ENCODE data around the gene FAM110D. TPM values are rescaled to one million over a fixed set of nuclear protein-coding genes. Genes with fewer than 3 reads are reported as not detected.

Gene FAM110D
- total RNA-seq, 2 experiments from 2014 or later, result not detected

DNA sequence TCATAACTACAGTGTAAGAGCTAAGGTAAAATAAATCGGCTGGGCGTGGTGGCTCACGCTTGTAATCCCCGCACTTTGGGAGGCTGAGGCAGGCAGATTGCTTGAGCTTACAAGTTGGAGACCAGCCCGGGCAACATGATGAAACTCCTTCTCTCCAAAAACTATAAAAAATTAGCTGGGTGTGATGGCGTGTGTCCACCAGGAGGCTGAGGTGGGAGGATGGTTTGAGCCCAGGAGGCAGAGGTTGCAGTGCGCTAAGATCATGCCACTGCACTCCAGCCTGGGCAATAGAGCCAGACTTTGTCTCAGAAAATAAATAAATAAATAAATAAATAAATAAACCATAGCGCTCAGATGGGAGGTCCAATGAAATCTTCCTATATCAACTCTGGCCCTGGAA, 16.7 kb upstream of the FAM110D start:
- Mint-ChIP-seq H3K27me3 (peaks cover 11% of the 10 kb centered on the region), H3K27ac (no peak overlapping the region), H3K4me3 (no peak overlapping the region), H3K36me3 (no peaks in the 10 kb centered on the region), H3K9me3 (no peaks in the 10 kb centered on the region), H3K4me1 (peaks cover 19% of the 10 kb centered on the region)
- ATAC-seq (ENCODE audit: low read depth), result no peak
- POLR2A ChIA-PET, result interaction anchor here (0.7 kb wide), 2 partner anchors 15 to 237 kb away, joined by 3 read pairs; no protein-coding TSS in a partner anchor
- DNase-seq, result no peak

DNA sequence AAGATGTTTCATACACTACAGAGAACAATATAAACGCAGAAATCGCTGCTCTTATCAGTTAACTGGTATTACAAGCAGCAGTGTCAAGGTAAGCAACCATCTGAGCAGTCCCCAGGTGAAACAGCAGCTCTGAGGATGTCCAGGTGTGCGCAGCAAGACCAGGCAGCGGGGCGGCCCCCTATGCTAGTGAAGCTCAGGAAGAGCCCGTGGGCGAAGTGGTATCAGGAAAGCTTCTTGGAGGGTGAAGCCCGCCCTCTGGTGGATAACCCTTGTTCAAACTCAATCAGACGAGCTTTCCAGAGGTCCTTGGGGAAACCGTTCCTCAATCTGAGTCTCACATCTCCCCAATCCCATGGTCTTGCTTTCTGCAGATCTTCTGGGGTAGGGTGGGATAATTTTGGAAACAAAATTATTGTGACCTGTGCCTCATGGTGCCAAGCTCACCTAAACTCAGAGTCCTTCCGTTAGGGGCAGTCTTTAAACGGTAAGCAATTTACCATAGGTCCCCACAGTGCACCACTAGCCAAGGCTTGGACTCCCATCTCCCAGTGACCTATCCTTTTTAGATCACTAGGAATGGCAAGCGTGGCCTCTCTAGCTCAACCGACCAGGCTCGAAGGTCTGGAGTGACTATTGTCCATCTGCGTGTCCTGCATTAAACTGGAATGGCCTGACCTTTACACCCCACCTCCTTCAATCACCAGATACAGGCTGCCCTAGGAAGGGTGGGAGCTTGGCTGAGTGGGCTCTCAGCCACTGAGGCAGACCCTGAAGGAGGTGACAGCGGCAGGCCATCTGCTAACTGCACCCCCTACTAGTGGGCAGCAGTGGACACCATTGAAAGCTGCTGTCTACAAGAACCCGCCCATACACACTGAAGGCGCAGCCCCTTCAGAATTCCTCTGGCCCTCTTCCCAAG, 13.6 kb upstream of the FAM110D start:
- ATAC-seq (ENCODE audit: low read depth), result peak; percentile 79
- Mint-ChIP-seq H3K36me3 (no peaks in the 10 kb centered on the region), H3K27ac (no peak overlapping the region), H3K4me1 (peaks cover 5% of the 10 kb centered on the region), H3K9me3 (no peaks in the 10 kb centered on the region), H3K4me3 (no peak overlapping the region), H3K27me3 (peaks cover 19% of the 10 kb centered on the region)
- peak; percentile 68 for DNase-seq
- POLR2A ChIA-PET, result interaction anchor here (0.8 to 3.1 kb wide), 9 partner anchors 18 to 90 kb away, joined by 3 to 15 read pairs (median 4); partner anchors contain the start of gene PDIK1L

DNA sequence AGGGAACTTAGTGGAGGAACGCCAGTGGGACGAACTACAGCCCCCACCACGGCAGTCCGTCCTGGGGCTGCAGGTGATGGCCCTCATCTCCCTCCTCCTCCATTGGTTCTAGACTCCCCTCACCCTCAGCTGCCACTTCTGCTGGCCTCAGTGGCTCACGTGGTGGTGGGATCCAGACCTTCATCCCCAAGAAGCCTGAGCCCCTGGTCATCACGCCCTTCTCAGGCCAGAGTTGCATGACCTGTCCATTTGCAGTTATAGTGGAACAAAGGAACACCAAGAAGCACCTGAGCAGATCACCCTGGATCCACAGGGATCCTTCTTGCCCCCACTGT, 13.0 kb upstream of the FAM110D start:
- ATAC-seq (ENCODE audit: low read depth), result no peak
- Mint-ChIP-seq H3K36me3 (no peaks in the 10 kb centered on the region), H3K4me3 (no peak overlapping the region), H3K27me3 (peaks cover 19% of the 10 kb centered on the region), H3K9me3 (no peaks in the 10 kb centered on the region), H3K27ac (no peak overlapping the region), H3K4me1 (peaks cover 5% of the 10 kb centered on the region)
- POLR2A ChIA-PET, result interaction anchor here (0.8 to 3.1 kb wide), 3 partner anchors 26 to 42 kb away, joined by 3 to 15 read pairs (median 4); no protein-coding TSS in a partner anchor
- DNase-seq, result no peak

DNA sequence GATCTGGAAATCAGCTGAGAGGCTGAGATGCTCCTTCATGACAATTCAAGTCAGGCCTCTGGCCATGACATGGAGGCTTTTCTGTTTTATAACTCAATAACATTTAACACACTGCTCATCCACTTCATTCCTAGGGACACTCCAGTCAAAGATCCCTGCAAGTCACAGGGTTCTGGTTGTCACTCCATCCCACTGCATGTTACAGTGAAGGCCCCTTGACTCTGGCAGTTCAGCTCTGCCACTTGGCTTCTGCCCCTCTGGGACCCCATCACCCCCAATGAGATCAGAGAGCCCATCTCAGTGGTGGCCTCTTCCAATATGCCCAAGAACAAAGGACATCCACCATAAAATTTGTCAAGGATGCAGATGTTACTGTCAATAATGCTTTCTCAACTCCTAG, 10.0 kb upstream of the FAM110D start:
- POLR2A ChIA-PET, result no interaction called here
- no peak for ATAC-seq (ENCODE audit: low read depth)
- DNase-seq, result no peak

DNA sequence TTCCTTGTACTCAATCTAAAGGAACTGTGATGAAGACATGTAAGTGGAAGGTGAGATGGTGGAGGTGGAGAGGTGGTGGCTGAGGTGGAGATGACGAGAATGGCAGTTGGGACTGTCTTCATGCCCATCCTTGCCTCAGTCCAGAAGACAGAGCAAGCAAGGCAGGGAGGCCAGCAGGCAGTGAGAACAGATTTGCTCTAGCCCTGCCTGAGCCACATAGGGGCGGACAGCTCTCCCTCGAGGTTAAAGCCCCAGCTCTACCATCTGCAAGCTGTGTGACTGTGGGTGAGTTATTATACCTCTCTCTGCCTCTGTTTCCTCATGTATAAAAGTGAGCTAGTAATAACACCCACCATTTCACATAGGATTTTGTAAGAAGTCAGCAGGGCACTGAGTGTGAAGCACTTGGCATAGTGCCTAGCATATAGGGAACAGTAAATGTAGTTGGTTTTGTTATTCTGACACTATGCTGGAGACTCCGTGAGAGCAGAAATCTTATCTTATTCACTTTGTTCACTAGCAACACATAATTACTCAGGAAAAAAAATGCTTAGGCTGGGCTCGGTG, 4.8 kb upstream of the FAM110D start:
- POLR2A ChIA-PET, result no interaction called here
- H3K27me3 Mint-ChIP-seq, result peaks cover 48% of the 10 kb centered on the region

More for the DNA sequence above, 10.0 kb upstream of the FAM110D start:
- no peaks in the 10 kb centered on the region for H3K36me3 Mint-ChIP-seq
- H3K27me3 Mint-ChIP-seq, result peaks cover 29% of the 10 kb centered on the region
- H3K9me3 Mint-ChIP-seq, result no peaks in the 10 kb centered on the region
- peaks cover 5% of the 10 kb centered on the region for H3K4me1 Mint-ChIP-seq
- no peak overlapping the region for H3K27ac Mint-ChIP-seq
- no peak overlapping the region for H3K4me3 Mint-ChIP-seq

DNA sequence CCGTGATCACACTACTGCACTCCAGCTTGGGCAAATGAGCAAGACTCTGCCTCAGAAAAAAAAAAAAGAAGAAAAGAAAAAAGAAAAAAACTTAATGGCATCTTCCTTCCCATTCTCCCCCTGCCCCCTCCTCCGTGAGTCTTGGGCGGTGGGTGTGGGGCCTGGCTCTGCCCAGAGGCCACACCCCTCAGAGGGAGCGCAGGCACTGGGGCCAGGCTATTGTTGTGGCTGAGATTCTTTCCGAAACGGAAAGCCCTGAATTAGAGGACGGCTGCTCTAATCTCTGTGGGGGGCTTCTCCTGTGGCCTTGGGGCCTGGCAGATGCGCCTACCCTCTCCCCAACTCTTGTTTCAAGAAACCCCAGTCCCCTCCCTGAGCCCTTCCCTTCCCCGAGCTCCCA, 4.1 kb upstream of the FAM110D start:
- Mint-ChIP-seq H3K27ac (no peak overlapping the region), H3K4me1 (peaks cover 6% of the 10 kb centered on the region), H3K9me3 (no peaks in the 10 kb centered on the region), H3K4me3 (no peak overlapping the region), H3K36me3 (no peaks in the 10 kb centered on the region), H3K27me3 (peaks cover 51% of the 10 kb centered on the region)
- DNase-seq (no peak), ATAC-seq (ENCODE audit: low read depth) (no peak)
- POLR2A ChIA-PET, result no interaction called here

More for the DNA sequence above, 4.8 kb upstream of the FAM110D start:
- no peak overlapping the region for H3K27ac Mint-ChIP-seq
- H3K36me3 Mint-ChIP-seq, result no peaks in the 10 kb centered on the region
- no peak for DNase-seq
- no peak overlapping the region for H3K4me3 Mint-ChIP-seq
- peaks cover 6% of the 10 kb centered on the region for H3K4me1 Mint-ChIP-seq
- no peaks in the 10 kb centered on the region for H3K9me3 Mint-ChIP-seq
- no peak for ATAC-seq (ENCODE audit: low read depth)

DNA sequence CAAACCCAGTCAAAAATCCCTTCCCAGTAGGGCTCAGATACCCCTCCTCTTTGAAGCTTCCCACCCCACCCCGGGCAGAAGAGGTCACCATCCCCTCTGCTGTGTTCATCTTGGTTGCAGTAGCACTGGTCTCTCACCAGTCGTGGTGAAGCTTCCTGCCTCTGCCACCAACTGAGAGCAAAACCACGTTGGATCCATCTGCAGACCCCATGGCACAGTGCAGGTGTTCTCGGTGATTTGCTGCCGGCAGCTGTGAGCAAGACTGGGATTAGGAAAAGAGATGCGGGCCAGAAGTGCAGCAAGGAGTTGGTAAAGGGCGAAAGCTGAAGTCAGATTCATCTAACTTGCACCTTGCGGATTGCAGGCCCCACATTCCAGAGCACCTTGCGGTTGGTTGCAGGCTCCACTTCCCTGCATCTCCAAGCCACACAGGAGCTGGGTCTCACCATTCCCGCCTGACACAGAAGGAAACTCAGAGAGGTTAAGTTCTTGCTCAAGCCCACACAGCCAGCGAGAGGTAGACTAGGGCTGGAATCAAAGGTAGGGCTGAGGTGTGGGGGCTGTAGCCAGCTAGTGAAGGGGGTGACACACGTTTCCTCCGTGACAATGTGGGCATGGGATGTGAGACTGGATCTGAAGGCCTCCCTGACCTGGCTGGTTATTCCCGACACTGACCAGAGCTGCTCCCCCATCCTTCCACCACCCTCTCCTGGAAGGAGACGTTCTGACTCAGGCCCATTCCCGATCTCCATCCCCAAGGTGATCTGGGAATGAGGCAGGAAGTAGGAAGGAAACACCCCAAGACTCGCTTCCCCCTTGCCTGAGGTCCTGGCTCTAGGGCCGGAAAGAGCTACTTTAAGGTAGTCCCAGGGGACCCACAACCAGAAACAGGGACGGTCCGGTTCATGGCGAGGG, 3.3 kb upstream of the FAM110D start:
- H3K36me3 Mint-ChIP-seq, result no peaks in the 10 kb centered on the region
- no peak for DNase-seq
- POLR2A ChIA-PET, result interaction anchor here (0.6 kb wide), 1 partner anchor 93 kb away, joined by 3 read pairs; no protein-coding TSS in a partner anchor
- ATAC-seq (ENCODE audit: low read depth), result no peak
- no peaks in the 10 kb centered on the region for H3K9me3 Mint-ChIP-seq
- H3K4me3 Mint-ChIP-seq, result no peak overlapping the region
- H3K4me1 Mint-ChIP-seq, result peaks cover 6% of the 10 kb centered on the region
- H3K27me3 Mint-ChIP-seq, result peaks cover 51% of the 10 kb centered on the region
- no peak overlapping the region for H3K27ac Mint-ChIP-seq

DNA sequence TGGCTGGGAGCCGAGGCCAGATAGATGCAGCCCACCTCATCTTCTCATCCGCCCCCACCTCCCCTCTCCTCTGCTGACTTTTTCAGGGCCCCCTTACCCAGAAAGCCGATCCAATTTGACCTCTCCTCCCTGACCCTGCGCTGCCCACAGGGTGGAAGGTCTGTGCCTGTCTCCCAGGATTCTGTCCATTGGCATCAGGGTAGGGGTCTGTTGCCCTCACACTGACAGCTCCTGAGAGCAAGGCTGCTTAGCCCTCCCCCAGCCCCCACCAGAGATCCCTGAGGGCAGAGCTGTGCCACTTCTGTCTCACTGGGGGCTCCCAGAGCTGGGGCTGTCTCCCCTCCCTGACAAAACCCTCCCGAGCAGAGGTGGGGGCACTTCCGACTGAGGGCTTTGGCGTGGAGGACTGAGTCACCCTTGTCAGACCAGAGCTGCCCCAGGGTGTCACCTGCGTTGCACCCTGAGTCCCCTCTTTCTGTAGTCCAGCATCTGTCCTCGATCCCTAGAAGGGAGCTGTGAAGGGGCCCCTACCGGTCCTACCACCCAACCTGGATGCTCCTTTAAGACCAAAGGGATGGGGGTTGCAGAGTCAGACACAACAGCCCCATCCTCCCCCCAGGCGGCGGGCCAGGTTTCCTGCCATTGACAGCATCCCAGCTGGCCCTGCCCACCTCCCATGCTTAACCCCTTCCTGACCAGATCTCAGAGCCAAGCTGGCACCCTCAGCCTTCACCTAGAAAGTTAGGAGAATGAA, 2.4 kb upstream of the FAM110D start:
- peaks cover 6% of the 10 kb centered on the region for H3K4me1 Mint-ChIP-seq
- H3K4me3 Mint-ChIP-seq, result no peak overlapping the region
- POLR2A ChIA-PET, result no interaction called here
- DNase-seq (no peak), ATAC-seq (ENCODE audit: low read depth) (peak; percentile 30)
- H3K27me3 Mint-ChIP-seq, result peaks cover 53% of the 10 kb centered on the region
- no peaks in the 10 kb centered on the region for H3K9me3 Mint-ChIP-seq
- no peak overlapping the region for H3K27ac Mint-ChIP-seq
- no peaks in the 10 kb centered on the region for H3K36me3 Mint-ChIP-seq

DNA sequence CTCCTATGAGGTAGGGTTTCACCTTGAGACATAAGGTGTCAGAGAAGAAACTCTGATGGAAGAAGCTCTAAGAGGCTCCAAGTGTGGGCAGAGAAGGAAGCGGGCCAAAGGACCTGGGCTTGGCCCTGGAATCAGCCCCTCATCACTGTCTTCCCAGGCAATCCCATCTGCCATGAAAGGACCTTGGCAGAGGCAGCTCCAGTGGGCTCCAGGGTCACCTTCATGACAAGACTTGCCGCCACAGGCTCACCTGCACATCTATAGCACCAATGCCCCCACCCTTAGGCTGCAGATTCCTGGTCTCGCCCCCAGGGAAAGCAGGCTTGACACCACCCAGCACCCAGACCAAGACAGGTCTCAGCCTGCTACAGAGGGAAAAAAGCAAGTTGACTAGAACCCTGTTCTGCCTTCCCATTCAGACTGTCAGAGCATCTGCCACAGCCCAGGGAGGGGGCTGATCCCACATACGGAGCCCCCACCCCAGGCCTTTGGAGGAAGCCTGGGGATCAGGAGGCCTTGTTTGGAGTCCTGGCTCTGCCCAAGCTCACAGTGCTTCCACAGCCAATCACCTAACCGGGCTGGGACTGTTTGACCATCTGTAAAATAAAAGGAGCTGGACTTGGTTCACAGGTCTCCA, 490 bp upstream of the FAM110D start:
- Mint-ChIP-seq H3K27ac (no peak overlapping the region), H3K9me3 (no peaks in the 10 kb centered on the region), H3K36me3 (no peaks in the 10 kb centered on the region), H3K27me3 (peaks cover 55% of the 10 kb centered on the region), H3K4me3 (no peak overlapping the region), H3K4me1 (peaks cover 9% of the 10 kb centered on the region)
- DNase-seq (no peak), ATAC-seq (ENCODE audit: low read depth) (no peak)
- POLR2A ChIA-PET, result no interaction called here

DNA sequence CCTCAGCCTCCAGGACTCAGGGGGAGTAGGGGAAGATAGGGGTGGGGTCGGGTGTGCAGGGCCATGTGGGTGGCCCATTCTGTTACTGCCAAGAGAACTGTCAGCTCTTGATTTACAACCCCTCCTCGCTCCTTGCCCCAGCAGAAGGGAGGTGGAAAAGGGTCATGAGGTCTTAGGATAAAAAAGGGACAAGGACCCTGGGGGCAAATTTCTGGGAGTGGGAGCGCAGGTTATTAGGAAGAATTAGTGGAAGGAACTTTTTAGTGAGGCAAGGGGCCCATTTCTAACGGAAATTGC, 812 bp downstream of the FAM110D start:
- ATAC-seq (ENCODE audit: low read depth) (no peak), DNase-seq (no peak)
- H3K27me3 Mint-ChIP-seq, result peaks cover 57% of the 10 kb centered on the region
- peaks cover 11% of the 10 kb centered on the region for H3K4me1 Mint-ChIP-seq
- no peak overlapping the region for H3K4me3 Mint-ChIP-seq
- POLR2A ChIA-PET, result interaction anchor here (0.6 kb wide), 1 partner anchor 39 kb away, joined by 4 read pairs; no protein-coding TSS in a partner anchor
- H3K27ac Mint-ChIP-seq, result no peak overlapping the region
- no peaks in the 10 kb centered on the region for H3K9me3 Mint-ChIP-seq
- H3K36me3 Mint-ChIP-seq, result no peaks in the 10 kb centered on the region

DNA sequence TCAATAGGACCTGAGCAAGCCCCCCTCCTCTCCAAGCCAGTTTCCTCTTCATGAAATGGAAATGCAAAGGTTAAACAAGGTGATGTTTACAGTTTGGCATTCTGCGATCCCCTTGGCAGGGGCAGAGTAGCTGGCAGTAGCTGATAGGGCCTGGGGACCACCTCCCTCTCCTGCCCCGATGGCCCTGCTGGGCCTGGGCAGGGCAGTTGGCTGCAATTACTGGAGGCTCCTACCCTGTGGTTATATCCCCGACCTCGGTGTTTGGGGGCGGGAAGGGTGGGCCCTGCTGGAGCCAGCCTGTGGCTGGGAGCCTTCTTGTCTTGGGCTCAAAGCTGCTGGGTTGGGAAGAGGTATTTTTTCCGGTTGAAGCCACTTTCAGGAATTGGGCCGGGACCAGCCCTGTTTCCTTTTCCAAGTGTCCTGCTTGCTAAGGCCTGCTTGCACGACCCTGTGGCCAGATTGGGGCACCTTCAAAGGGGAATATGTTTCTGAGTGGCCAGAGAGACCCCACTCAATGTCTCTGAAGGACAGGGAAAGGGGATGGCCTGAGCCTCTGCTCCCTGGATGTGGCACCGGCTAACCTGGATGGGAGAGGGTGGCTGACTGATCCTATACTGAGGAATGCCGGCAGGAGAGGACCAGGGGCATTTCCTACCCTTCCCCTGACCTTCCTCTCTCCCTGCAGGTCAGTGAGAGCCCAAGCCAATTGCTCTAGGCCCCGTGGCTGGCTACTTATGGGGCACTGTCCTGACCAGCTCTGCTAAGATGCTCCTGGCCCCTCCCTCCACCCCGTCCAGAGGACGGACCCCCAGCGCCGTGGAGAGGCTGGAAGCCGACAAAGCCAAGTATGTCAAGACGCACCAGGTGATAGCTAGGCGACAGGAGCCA, 1.9 kb downstream of the FAM110D start:
- DNase-seq (no peak), ATAC-seq (ENCODE audit: low read depth) (no peak)
- Mint-ChIP-seq H3K36me3 (no peaks in the 10 kb centered on the region), H3K27ac (no peak overlapping the region), H3K27me3 (peaks cover 58% of the 10 kb centered on the region), H3K4me1 (peaks cover 14% of the 10 kb centered on the region), H3K4me3 (peak overlapping the region; percentile 25), H3K9me3 (no peaks in the 10 kb centered on the region)
- POLR2A ChIA-PET, result no interaction called here

Data from activated naive CD8-positive, alpha-beta T cell treated with anti-CD3 and anti-CD28 coated beads, Interleukin-2, amount 10 ng/mL, durations not matched to agents 7 days and 5 days (primary cell).